ENCODE results near the gene AKAP8. TPM values are rescaled to one million over a fixed set of nuclear protein-coding genes. Genes with fewer than 3 reads are reported as not detected.

AKAP8 gene
- total and polyA plus RNA-seq, 10 donors: 13.9 to 51.3 (median 30.6) TPM

- no peak for TF ChIP-seq POLR2A (IDR thresholded peaks at IDR 0.05)
- no peak for TF ChIP-seq POLR2AphosphoS5 (IDR thresholded peaks at IDR 0.05)
- no peak for TF ChIP-seq CTCF (IDR thresholded peaks at IDR 0.05 in 8 of 11, conservative IDR thresholded peaks at IDR 0.05 in 3 of 11)
- no peaks in the 10 kb centered on the region for H3K36me3 ChIP-seq
- H3K27me3 ChIP-seq (replicated peaks in 1 of 7): no peaks in the 10 kb centered on the region
- H3K27ac ChIP-seq: peak overlapping the region in 1 of 8 donors; percentile 52
- H3K4me1 ChIP-seq: peaks cover 80 to 100% (median 96%) of the 10 kb centered on the region in 6 donors
- H3K4me3 ChIP-seq: no peak overlapping the region
- intact Hi-C loops (cut with DNase I; ENCODE audit: low total_unique reads): no loop called here
- WGBS, 5 donors: 50 to 68% (median 62%) methylated on average over 10 of the region's 10 CpGs
- H3K9me3 ChIP-seq: no peaks in the 10 kb centered on the region
- no peak for DNase-seq
Measured at GRCh38 chr19:15304140-15304705, 75.4 kb downstream of the AKAP8 start.

Small RNA genes lying within 50 kb of the gene (small RNA-seq; reads per million reads assigned to genes)
- gene AC005776.1: 0 reads per million in 4 donors

Other genes starting within 250 kb of the AKAP8 start
- gene NOTCH3, start 178.8 kb downstream of the AKAP8 start, total RNA-seq: 10 to 100 TPM; 52.1 to 94.9 (median 62.6) TPM
- 1 to 10 TPM; 1.4 to 5.9 (median 2.5) TPM for gene NOTCH3, start 178.8 kb downstream of the AKAP8 start, polyA plus RNA-seq
- gene EPHX3, start 147.3 kb downstream of the AKAP8 start, total RNA-seq: 1 to 10 TPM; 1.6 to 6.6 (median 3.8) TPM
- gene EPHX3, start 147.3 kb downstream of the AKAP8 start, polyA plus RNA-seq: under 1 TPM; 0.13 to 0.67 (median 0.59) TPM
- 100 to 1,000 TPM in 4 of 7 donors, 10 to 100 TPM in 3; 50.7 to 146 (median 124) TPM for gene BRD4, start 47.2 kb downstream of the AKAP8 start, total RNA-seq
- gene BRD4, start 47.2 kb downstream of the AKAP8 start, polyA plus RNA-seq: 10 to 100 TPM; 10.3 to 35.9 (median 14.2) TPM
- gene AKAP8L, start 39.2 kb upstream of the AKAP8 start, total RNA-seq: 100 to 1,000 TPM; 121 to 236 (median 140) TPM
- 100 to 1,000 TPM in 1 of 3 donors, 10 to 100 TPM in 2; 41.2 to 131 (median 87.8) TPM for gene AKAP8L, start 39.2 kb upstream of the AKAP8 start, polyA plus RNA-seq
- gene WIZ, start 70.2 kb upstream of the AKAP8 start, total RNA-seq: 10 to 100 TPM; 23.1 to 33.7 (median 26.9) TPM
- 10 to 100 TPM in 1 of 3 donors, 1 to 10 TPM in 2; 6.6 to 14.8 (median 7.0) TPM for gene WIZ, start 70.2 kb upstream of the AKAP8 start, polyA plus RNA-seq
- 10 to 100 TPM; 43.9 to 79.1 (median 59.2) TPM for gene RASAL3, start 84.8 kb upstream of the AKAP8 start, total RNA-seq
- 10 to 100 TPM; 31.7 to 66.8 (median 66.1) TPM for gene RASAL3, start 84.8 kb upstream of the AKAP8 start, polyA plus RNA-seq
- under 1 TPM in 2 of 7 donors, not detected in 5; 0.10 to 0.16 TPM for gene PGLYRP2, start 99.7 kb upstream of the AKAP8 start, total RNA-seq
- gene PGLYRP2, start 99.7 kb upstream of the AKAP8 start, polyA plus RNA-seq: under 1 TPM in 2 of 3 donors, not detected in 1; 0.02 to 0.06 TPM
- 1 to 10 TPM in 1 of 7 donors, under 1 TPM in 4, not detected in 2; 0.28 to 1.2 (median 0.37) TPM for gene CYP4F22, start 128.7 kb upstream of the AKAP8 start, total RNA-seq
- gene CYP4F22, start 128.7 kb upstream of the AKAP8 start, polyA plus RNA-seq: under 1 TPM; 0.10 to 0.17 (median 0.14) TPM
- gene CYP4F8, start 235.4 kb upstream of the AKAP8 start, total RNA-seq: not detected
- not detected for gene CYP4F8, start 235.4 kb upstream of the AKAP8 start, polyA plus RNA-seq

Measured in spleen (tissue), 11 donors.